ENCODE measurements around the gene COL11A2. TPM values are rescaled to one million over a fixed set of nuclear protein-coding genes. Genes with fewer than 3 reads are reported as not detected.

Gene COL11A2
- total RNA-seq, 1 experiment from 2014 or later = 2.3 TPM

- Histone ChIP-seq H2AK5ac (ENCODE audit: insufficient read length, low read length) (no peak overlapping the region), H3K27ac (ENCODE audit: insufficient read length, low read depth, low read length) (no peak overlapping the region), H4K5ac (ENCODE audit: insufficient read length, low read depth, low read length) (no peak overlapping the region), H3K18ac (ENCODE audit: insufficient read length, low read depth, low read length) (no peak overlapping the region), H3K4ac (ENCODE audit: low read depth, low read length) (no peak overlapping the region), H4K91ac (ENCODE audit: insufficient read length, low read depth, low read length) (no peak overlapping the region), H2BK15ac (ENCODE audit: low read depth, low read length) (no peak overlapping the region), H3K9me3 (ENCODE audit: control insufficient read depth, low read depth, low read length) (no peaks in the 10 kb centered on the region), H3K4me1 (ENCODE audit: insufficient read depth, low read length) (no peaks in the 10 kb centered on the region; the same call in 1 of the 2 replicates), H2BK120ac (ENCODE audit: low read depth, low read length, poor library complexity, severe bottlenecking) (no peak overlapping the region), H2AFZ (ENCODE audit: low read length) (no peak overlapping the region), H3K23ac (ENCODE audit: insufficient read length, low read depth, low read length) (no peak overlapping the region), H2BK20ac (ENCODE audit: low read depth, low read length, poor library complexity, severe bottlenecking) (no peak overlapping the region), H3K79me2 (ENCODE audit: insufficient read depth, low read length) (no peaks in the 10 kb centered on the region), H3T11ph (ENCODE audit: low read length) (no peak overlapping the region), H4K8ac (replicated peaks; ENCODE audit: insufficient read length, low read depth, low read length) (no peak overlapping the region), H3K79me1 (ENCODE audit: insufficient read depth, low read depth, low read length, poor library complexity, severe bottlenecking) (no peaks in the 10 kb centered on the region), H3K9ac (ENCODE audit: extremely low read depth, insufficient read length, low read length) (no peak overlapping the region), H3K14ac (ENCODE audit: insufficient read depth, low read length) (no peak overlapping the region), H3K4me2 (ENCODE audit: insufficient read depth, insufficient read length, low read length) (no peak overlapping the region), H2BK12ac (ENCODE audit: insufficient read length, low read depth, low read length) (no peak overlapping the region), H3K27me3 (ENCODE audit: insufficient read depth, low read length) (peaks cover 2% of the 10 kb centered on the region; the same call in 1 of the 2 replicates), H4K20me1 (ENCODE audit: control insufficient read depth, insufficient read depth, insufficient read length) (no peaks in the 10 kb centered on the region), H2BK5ac (ENCODE audit: insufficient read length, low read length) (no peak overlapping the region), H3K56ac (ENCODE audit: insufficient read length, low read depth, low read length) (no peak overlapping the region), H3K23me2 (ENCODE audit: insufficient read length, low read depth, low read length, poor library complexity, severe bottlenecking) (peaks cover 5% of the 10 kb centered on the region)
- no peak for TF ChIP-seq CTCF (conservative IDR thresholded peaks at IDR 0.05)
- Mint-ChIP-seq H3K4me3 (peak overlapping the region; percentile 80 to 88), H3K27ac (peak overlapping the region in 1 of 3 experiments; percentile 13; a peak in 2 of 7 replicates), H3K36me3 (ENCODE audit: insufficient read depth in 1 of 3, low read depth in 3 of 3) (no peaks in the 10 kb centered on the region), H3K9me3 (no peaks in the 10 kb centered on the region), H3K27me3 (ENCODE audit: low read depth) (peaks cover 33% of the 10 kb centered on the region), H3K4me1 (peaks cover 23 to 30% of the 10 kb centered on the region in 2 experiments)
- no CpG with 5 or more reads among the region's 13 CpGs for WGBS (ENCODE audit: extremely low coverage, insufficient read length, low lambda C conversion rate)
- peak; percentile 75 for DNase-seq
Observed at GRCh38 chr6:33160728-33161344, 31.4 kb downstream of the COL11A2 start.
